Suprapubic skin (tissue), 4 donors: ENCODE data around the gene OTOP2. TPM values are rescaled to one million over a fixed set of nuclear protein-coding genes. Genes with fewer than 3 reads are reported as not detected.

Experiments used
- DNase-seq, 2 donors: peaks; one replicate each; pipeline ENCODE4 v3.0.0-alpha.2; 2019; ENCODE audit warnings: low spot score in 2 of 2
- H3K27ac ChIP-seq: fragments of 200-600 bp; sonication (generic); one replicate; pipeline ENCODE4 v1.5.1; 2019
- H3K27me3 ChIP-seq: fragments of 200-600 bp; sonication (generic); one replicate; pipeline ENCODE4 v1.5.1; 2019
- H3K36me3 ChIP-seq: fragments of 200-600 bp; sonication (generic); one replicate; pipeline ENCODE4 v1.5.1; 2019
- H3K4me1 ChIP-seq: fragments of 200-600 bp; sonication (generic); one replicate; pipeline ENCODE4 v1.5.1; 2019
- H3K4me3 ChIP-seq: fragments of 200-600 bp; sonication (generic); one replicate; pipeline ENCODE4 v1.5.1; 2019; ENCODE audit warnings: mild to moderate bottlenecking
- H3K9me3 ChIP-seq: fragments of 200-600 bp; sonication (generic); one replicate; pipeline ENCODE4 v1.5.1; 2019
- EP300 ChIP-seq: sonication (generic); formaldehyde crosslinking; IDR thresholded peaks from one replicate; pipeline ENCODE4 v1.6.1; 2017; ENCODE audit warnings: antibody characterized with exemption
- POLR2A ChIP-seq, 2 donors: fragments of 450-650 bp; IDR thresholded peaks; one replicate each; pipeline ENCODE4 v1.6.1; 2017; ENCODE audit warnings: antibody characterized with exemption in 2 of 2, mild to moderate bottlenecking in 2 of 2, moderate library complexity in 2 of 2
- POLR2AphosphoS5 ChIP-seq, 3 donors: sonication (generic); formaldehyde crosslinking; IDR thresholded peaks; one replicate each; pipeline ENCODE4 v1.6.1; 2017; ENCODE audit warnings: antibody characterized with exemption in 3 of 3
- WGBS: methylation state at CpG from one replicate; pipeline ENCODE4 v1.1.5; 2018; 5-methylcytosine and 5-hydroxymethylcytosine counted together
- total RNA-seq, 4 donors: library from RNA; depleted of rRNA; stranded (reverse); fragments of >200 nt; gene quantifications; one replicate each; pipeline ENCODE4 v1.1.0, GENCODE V29; 2016
- TF ChIP-seq, protein P1 (sequence below), 2 donors: fragments of 200-600 bp in 1 of 2; fragments of 450-650 bp in 1 of 2; sonication (generic) in 1 of 2; IDR thresholded peaks; one replicate each; pipeline ENCODE4 v1.5.1; 2016 to 2019; ENCODE audit warnings: antibody characterized with exemption in 2 of 2, mild to moderate bottlenecking in 1 of 2, moderate library complexity in 1 of 2

The OTOP2 gene
- total RNA-seq, 4 donors from 2014 or later: 0.49 TPM; not detected in 3

DNA sequence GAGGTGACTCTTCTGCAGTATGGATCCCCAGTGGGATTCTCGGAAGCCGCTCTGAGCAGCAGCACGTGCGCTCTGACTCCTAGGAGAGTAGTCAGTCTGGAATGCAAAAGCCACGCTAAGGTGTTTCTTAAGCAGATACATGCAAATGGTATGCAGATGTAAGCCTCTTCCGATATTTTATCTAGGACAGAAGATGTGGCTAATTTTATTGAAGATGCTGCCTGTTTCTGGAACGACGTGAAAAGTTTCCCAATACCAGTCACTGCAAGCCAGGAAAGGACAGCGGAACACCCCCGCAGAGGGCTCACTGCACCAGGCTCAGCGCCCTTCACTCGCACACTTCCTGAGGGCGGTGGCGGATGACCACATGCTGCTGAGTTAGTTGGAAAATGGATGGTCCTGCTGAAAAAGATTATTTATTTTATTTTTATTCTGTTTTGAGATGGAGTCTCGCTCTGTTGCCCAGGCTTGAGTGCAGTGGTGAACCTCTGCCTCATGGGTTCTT is 40.8 kb upstream of the OTOP2 start:
- Histone ChIP-seq H3K27ac (no peak overlapping the region), H3K27me3 (peaks cover 20% of the 10 kb centered on the region), H3K4me3 (no peak overlapping the region), H3K4me1 (peaks cover 3% of the 10 kb centered on the region), H3K9me3 (no peaks in the 10 kb centered on the region), H3K36me3 (no peaks in the 10 kb centered on the region)
- 82% methylated on average over 15 of the region's 15 CpGs for WGBS
- TF ChIP-seq, protein P1, sequence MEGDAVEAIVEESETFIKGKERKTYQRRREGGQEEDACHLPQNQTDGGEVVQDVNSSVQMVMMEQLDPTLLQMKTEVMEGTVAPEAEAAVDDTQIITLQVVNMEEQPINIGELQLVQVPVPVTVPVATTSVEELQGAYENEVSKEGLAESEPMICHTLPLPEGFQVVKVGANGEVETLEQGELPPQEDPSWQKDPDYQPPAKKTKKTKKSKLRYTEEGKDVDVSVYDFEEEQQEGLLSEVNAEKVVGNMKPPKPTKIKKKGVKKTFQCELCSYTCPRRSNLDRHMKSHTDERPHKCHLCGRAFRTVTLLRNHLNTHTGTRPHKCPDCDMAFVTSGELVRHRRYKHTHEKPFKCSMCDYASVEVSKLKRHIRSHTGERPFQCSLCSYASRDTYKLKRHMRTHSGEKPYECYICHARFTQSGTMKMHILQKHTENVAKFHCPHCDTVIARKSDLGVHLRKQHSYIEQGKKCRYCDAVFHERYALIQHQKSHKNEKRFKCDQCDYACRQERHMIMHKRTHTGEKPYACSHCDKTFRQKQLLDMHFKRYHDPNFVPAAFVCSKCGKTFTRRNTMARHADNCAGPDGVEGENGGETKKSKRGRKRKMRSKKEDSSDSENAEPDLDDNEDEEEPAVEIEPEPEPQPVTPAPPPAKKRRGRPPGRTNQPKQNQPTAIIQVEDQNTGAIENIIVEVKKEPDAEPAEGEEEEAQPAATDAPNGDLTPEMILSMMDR (IDR thresholded peaks at IDR 0.05): no peak
- TF ChIP-seq POLR2AphosphoS5 (IDR thresholded peaks at IDR 0.05) (no peak), POLR2A (IDR thresholded peaks at IDR 0.05) (no peak), EP300 (no peak)
- DNase-seq: no peak

DNA sequence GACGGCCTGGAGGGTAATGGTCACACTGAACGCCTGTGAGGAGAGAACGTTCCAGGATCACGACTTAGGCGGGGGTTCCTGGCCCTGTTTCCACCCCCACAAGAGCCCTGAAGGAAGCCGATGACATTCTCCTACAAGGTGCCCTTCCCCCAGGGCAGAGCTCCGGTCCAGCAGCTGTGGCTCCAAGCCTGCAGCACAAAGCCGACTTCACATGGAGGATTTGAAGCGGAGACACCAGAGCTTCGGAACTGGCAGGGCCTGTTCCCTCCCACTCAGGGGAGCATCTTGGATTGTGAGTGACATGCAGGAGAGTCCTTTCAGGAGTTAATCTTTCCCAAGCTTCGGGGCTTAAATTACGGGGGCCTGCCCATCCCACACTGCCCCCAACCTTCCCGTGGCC is 35.6 kb upstream of the OTOP2 start:
- Histone ChIP-seq H3K36me3 (no peaks in the 10 kb centered on the region), H3K27ac (no peak overlapping the region), H3K27me3 (peaks cover 31% of the 10 kb centered on the region), H3K4me1 (peaks cover 10% of the 10 kb centered on the region), H3K4me3 (no peak overlapping the region), H3K9me3 (no peaks in the 10 kb centered on the region)
- no peak for DNase-seq
- 45% methylated on average over 10 of the region's 13 CpGs for WGBS
- TF ChIP-seq, protein P1 (IDR thresholded peaks at IDR 0.05): no peak
- TF ChIP-seq POLR2A (IDR thresholded peaks at IDR 0.05): no peak
- TF ChIP-seq POLR2AphosphoS5 (IDR thresholded peaks at IDR 0.05): no peak
- no peak for TF ChIP-seq EP300

DNA sequence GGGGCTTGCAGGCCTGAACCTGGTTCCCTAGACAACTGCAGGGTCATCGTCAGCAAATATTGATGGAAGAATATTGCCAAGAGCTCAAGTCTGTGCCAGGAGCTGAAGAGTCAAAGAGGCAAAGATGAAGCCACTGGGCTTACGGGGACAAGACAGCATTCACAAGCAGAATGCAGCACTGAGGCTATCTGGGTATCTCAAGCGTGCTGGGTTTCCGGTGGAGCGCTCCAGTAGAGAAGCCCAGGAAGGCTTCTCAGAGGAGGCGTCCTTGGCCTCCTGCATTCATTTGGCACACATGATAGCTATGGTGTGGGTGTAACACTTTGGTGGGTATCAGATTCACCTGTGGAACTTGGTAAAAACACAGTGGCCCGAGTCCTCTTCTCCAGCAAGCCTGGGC is 33.5 kb upstream of the OTOP2 start:
- no peaks in the 10 kb centered on the region for H3K36me3 ChIP-seq
- no peaks in the 10 kb centered on the region for H3K9me3 ChIP-seq
- 98% methylated on average over 7 of the region's 7 CpGs for WGBS
- TF ChIP-seq POLR2AphosphoS5 (IDR thresholded peaks at IDR 0.05) (no peak), POLR2A (IDR thresholded peaks at IDR 0.05) (no peak), EP300 (no peak)
- TF ChIP-seq, protein P1 (IDR thresholded peaks at IDR 0.05): no peak
- peaks cover 15% of the 10 kb centered on the region for H3K4me1 ChIP-seq
- no peak overlapping the region for H3K27ac ChIP-seq
- H3K4me3 ChIP-seq: no peak overlapping the region
- no peak for DNase-seq
- H3K27me3 ChIP-seq: peaks cover 44% of the 10 kb centered on the region

DNA sequence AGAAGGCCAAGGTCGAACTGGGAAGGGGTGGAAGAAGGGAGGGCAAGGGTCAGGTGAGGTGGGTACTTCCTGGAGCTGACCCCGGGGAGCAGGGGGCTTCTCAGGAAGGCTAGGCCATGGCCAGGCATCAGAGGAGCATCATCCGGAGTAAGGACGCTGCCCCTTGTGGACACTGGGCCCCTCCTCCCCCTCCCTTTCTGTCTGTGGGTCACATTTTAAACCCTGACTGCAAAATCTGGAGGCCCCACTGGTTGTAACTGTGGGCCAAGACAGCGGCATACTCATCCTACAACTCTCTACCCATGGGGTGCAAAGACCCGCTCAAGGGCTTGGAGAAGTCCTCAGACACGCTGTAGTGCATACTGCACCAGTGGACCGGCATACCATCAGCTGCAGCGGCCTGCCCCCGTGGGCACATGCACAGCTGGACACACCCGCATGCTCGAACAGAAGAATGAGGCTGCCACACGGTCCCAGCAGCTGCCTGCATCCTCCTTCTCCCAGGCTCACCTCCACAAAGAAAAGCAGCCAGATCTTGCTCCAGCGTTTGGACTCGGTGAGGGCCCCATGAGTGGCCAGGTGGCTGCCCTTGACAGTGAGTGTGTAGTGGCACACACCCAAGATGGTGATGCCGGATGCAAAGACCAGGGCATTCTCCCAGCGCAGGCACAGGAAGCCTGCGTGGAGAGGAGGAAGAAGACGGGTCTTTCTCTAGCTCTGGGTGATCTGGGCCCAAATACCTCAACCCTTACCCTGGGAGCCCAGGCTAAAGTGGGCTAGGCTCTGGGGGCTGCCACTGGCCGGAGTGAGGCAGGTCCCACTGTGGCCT is 31.8 kb upstream of the OTOP2 start:
- H3K36me3 ChIP-seq: no peaks in the 10 kb centered on the region
- no peak overlapping the region for H3K4me3 ChIP-seq
- H3K27me3 ChIP-seq: peaks cover 46% of the 10 kb centered on the region
- no peak for DNase-seq
- H3K9me3 ChIP-seq: no peaks in the 10 kb centered on the region
- H3K27ac ChIP-seq: no peak overlapping the region
- TF ChIP-seq POLR2AphosphoS5 (IDR thresholded peaks at IDR 0.05): no peak
- TF ChIP-seq, protein P1 (IDR thresholded peaks at IDR 0.05): no peak
- TF ChIP-seq POLR2A (IDR thresholded peaks at IDR 0.05): no peak
- no peak for TF ChIP-seq EP300
- H3K4me1 ChIP-seq: peaks cover 15% of the 10 kb centered on the region
- 74% methylated on average over 14 of the region's 20 CpGs for WGBS
